ENCODE results near the gene MPLKIP. TPM values are rescaled to one million over a fixed set of nuclear protein-coding genes. Genes with fewer than 3 reads are reported as not detected.
"Not testable (repeated sequence)": the region's sequence is repeated elsewhere in the genome, so short reads cannot be mapped to it uniquely, and the experiment has no call there.

MPLKIP gene
- total and polyA plus RNA-seq, 4 donors, result 20.5 to 45.0 (median 31.7) TPM

DNA sequence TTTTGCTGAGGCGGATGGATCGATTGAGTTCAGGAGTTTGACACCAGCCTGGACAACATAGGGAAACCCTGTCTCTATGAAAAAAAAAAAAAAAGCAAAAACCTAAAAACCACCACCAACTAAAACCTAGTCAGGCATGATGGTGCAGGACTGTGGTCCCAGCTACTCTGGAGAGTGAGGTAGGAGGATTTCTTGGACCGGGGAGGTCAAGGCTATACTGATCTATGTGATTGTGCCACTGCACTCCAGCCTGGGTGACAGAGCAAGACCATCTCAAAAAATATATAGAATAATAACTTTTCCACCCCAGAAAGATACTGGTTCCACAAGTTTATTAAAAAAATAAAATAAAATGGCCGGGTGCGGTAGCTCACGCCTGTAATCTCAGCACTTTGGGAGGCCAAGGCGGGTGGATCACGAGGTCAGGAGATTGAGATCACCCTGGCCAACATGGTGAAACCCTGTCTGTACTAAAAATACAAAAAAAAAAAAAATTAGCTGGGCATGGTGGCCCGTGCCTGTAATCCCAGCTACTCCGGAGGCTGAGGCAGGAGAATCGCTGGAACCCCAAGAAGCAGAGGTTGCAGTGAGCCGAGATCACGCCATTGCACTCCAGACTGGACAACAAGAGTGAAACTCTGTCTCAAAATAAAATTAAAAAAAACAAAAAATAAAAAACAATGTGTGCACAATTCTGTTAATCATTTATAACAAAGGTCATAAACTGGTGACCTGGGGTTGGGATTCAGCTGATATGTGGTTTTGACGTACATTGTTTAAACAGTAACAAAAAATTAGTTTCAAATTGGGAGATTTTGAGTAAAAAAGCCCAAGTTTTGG lies 12.1 kb downstream of the MPLKIP start:
- Histone ChIP-seq H3K9ac (ENCODE audit: low read depth in 1 of 2, low read length in 2 of 2) (peak overlapping the region in 1 of 2 donors; percentile 27), H3K4me1 (ENCODE audit: control insufficient read depth in 4 of 4, insufficient read depth in 4 of 4, low read length in 3 of 4) (peaks cover 0 to 24% (median 7%) of the 10 kb centered on the region in 4 donors), H3K27ac (ENCODE audit: low read depth in 1 of 2, low read length in 2 of 2) (peak overlapping the region; percentile 76 to 77), H3K4me3 (ENCODE audit: low read depth in 1 of 3, low read length in 3 of 3) (peak overlapping the region in 2 of 3 donors; percentile 19 to 41)
- peak; percentile 40 for TF ChIP-seq SP1 (IDR thresholded peaks at IDR 0.05)
- peak; percentile 95 for TF ChIP-seq YY1 (IDR thresholded peaks at IDR 0.05)
- TF ChIP-seq NR2F2 (IDR thresholded peaks at IDR 0.05), result peak; percentile 68
- TF ChIP-seq TAF1 (conservative IDR thresholded peaks at IDR 0.05), result peak; percentile 36
- TF ChIP-seq, protein P1, sequence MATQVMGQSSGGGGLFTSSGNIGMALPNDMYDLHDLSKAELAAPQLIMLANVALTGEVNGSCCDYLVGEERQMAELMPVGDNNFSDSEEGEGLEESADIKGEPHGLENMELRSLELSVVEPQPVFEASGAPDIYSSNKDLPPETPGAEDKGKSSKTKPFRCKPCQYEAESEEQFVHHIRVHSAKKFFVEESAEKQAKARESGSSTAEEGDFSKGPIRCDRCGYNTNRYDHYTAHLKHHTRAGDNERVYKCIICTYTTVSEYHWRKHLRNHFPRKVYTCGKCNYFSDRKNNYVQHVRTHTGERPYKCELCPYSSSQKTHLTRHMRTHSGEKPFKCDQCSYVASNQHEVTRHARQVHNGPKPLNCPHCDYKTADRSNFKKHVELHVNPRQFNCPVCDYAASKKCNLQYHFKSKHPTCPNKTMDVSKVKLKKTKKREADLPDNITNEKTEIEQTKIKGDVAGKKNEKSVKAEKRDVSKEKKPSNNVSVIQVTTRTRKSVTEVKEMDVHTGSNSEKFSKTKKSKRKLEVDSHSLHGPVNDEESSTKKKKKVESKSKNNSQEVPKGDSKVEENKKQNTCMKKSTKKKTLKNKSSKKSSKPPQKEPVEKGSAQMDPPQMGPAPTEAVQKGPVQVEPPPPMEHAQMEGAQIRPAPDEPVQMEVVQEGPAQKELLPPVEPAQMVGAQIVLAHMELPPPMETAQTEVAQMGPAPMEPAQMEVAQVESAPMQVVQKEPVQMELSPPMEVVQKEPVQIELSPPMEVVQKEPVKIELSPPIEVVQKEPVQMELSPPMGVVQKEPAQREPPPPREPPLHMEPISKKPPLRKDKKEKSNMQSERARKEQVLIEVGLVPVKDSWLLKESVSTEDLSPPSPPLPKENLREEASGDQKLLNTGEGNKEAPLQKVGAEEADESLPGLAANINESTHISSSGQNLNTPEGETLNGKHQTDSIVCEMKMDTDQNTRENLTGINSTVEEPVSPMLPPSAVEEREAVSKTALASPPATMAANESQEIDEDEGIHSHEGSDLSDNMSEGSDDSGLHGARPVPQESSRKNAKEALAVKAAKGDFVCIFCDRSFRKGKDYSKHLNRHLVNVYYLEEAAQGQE (IDR thresholded peaks at IDR 0.05), result peak; percentile 63
- TF ChIP-seq RXRA (IDR thresholded peaks at IDR 0.05), result peak; percentile 64 to 72
- TF ChIP-seq HNF4A (conservative IDR thresholded peaks at IDR 0.05), result peak; percentile 23 to 41
- peak in 1 of 2 donors; percentile 12 for TF ChIP-seq JUND (IDR thresholded peaks at IDR 0.05)
- not testable (repeated sequence) for H3K9me3 ChIP-seq (ENCODE audit: control insufficient read depth in 4 of 4, low read length in 3 of 4); DNase-seq (ENCODE audit: low spot score); H3K36me3 ChIP-seq (ENCODE audit: control insufficient read depth in 4 of 4, insufficient read depth in 3 of 4, low read depth in 1 of 4, low read length in 3 of 4); H3K27me3 ChIP-seq (ENCODE audit: control insufficient read depth in 4 of 4, insufficient read depth in 4 of 4, low read length in 3 of 4)
- WGBS, result 40% methylated on average over 14 of the region's 14 CpGs

DNA sequence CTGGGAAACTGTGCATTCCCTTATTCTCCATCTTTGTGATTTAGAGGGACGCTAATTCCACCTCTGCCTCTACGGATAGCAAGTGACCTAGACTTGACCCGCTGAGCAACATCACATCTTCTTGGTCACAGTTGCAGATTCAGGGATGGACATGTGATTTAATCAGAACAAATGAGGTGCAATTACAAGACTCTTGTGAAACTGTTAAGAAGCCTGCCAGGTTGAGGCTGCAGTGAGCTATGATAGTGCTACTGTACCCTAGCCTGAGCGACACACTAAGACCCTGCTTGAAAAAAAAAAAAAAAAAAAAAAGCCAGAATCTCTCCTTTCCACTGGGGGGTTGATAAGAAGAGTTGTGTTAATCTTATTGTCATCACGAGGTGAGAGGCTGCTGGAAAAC lies 14.4 kb downstream of the MPLKIP start:
- H3K27me3 ChIP-seq (ENCODE audit: control insufficient read depth in 4 of 4, insufficient read depth in 4 of 4, low read length in 3 of 4), result no peaks in the 10 kb centered on the region
- no peaks in the 10 kb centered on the region for H3K36me3 ChIP-seq (ENCODE audit: control insufficient read depth in 4 of 4, insufficient read depth in 3 of 4, low read depth in 1 of 4, low read length in 3 of 4)
- H3K4me3 ChIP-seq (ENCODE audit: low read depth in 1 of 3, low read length in 3 of 3), result no peak overlapping the region
- WGBS, result 88% methylated on average over 5 of the region's 5 CpGs
- TF ChIP-seq, protein P1 (IDR thresholded peaks at IDR 0.05), result no peak
- TF ChIP-seq EGR1 (IDR thresholded peaks at IDR 0.05; ENCODE audit: low read depth in 2 of 2), result no peak
- no peak for TF ChIP-seq FOXA2 (IDR thresholded peaks at IDR 0.05)
- TF ChIP-seq, protein P2, sequence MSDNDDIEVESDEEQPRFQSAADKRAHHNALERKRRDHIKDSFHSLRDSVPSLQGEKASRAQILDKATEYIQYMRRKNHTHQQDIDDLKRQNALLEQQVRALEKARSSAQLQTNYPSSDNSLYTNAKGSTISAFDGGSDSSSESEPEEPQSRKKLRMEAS (IDR thresholded peaks at IDR 0.05), result no peak
- TF ChIP-seq NR2F2 (IDR thresholded peaks at IDR 0.05), result no peak
- no peak for TF ChIP-seq YY1 (IDR thresholded peaks at IDR 0.05)
- no peak overlapping the region for H3K9ac ChIP-seq (ENCODE audit: low read depth in 1 of 2, low read length in 2 of 2)
- H3K9me3 ChIP-seq (ENCODE audit: control insufficient read depth in 4 of 4, low read length in 3 of 4), result no peaks in the 10 kb centered on the region
- H3K27ac ChIP-seq (ENCODE audit: low read depth in 1 of 2, low read length in 2 of 2), result no peak overlapping the region
- no peak for DNase-seq (ENCODE audit: low spot score)
- H3K4me1 ChIP-seq (ENCODE audit: control insufficient read depth in 4 of 4, insufficient read depth in 4 of 4, low read length in 3 of 4), result peaks cover 0 to 24% (median 7%) of the 10 kb centered on the region in 4 donors

DNA sequence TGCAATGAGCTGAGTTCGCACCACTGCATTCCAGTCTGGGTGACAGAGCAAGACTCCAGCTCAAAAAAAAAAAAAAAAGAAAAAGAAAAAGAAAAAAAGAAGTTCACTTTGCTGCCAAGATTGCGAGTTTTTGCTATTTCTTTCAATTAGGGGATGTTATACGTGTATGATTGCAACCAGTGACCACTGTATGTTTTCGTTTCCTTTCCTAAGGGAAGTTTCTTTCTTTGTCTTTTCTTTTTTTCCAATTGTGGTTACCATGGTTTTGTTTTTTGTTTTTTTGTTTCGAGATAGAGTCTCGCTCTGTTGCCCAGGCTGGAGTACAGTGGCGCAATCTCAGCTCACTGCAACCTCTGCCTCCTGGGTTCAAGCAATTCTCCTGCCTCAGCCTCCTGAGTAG lies 16.2 kb downstream of the MPLKIP start:
- WGBS, result 88% methylated on average over 7 of the region's 7 CpGs
- H3K27me3 ChIP-seq (ENCODE audit: control insufficient read depth in 4 of 4, insufficient read depth in 4 of 4, low read length in 3 of 4); H3K36me3 ChIP-seq (ENCODE audit: control insufficient read depth in 4 of 4, insufficient read depth in 3 of 4, low read depth in 1 of 4, low read length in 3 of 4); H3K9me3 ChIP-seq (ENCODE audit: control insufficient read depth in 4 of 4, low read length in 3 of 4); H3K4me3 ChIP-seq (ENCODE audit: low read depth in 1 of 3, low read length in 3 of 3); H3K9ac ChIP-seq (ENCODE audit: low read depth in 1 of 2, low read length in 2 of 2); H3K27ac ChIP-seq (ENCODE audit: low read depth in 1 of 2, low read length in 2 of 2); DNase-seq (ENCODE audit: low spot score): not testable (repeated sequence)
- peaks cover 0 to 12% (median 4%) of the 10 kb centered on the region in 4 donors for H3K4me1 ChIP-seq (ENCODE audit: control insufficient read depth in 4 of 4, insufficient read depth in 4 of 4, low read length in 3 of 4)

DNA sequence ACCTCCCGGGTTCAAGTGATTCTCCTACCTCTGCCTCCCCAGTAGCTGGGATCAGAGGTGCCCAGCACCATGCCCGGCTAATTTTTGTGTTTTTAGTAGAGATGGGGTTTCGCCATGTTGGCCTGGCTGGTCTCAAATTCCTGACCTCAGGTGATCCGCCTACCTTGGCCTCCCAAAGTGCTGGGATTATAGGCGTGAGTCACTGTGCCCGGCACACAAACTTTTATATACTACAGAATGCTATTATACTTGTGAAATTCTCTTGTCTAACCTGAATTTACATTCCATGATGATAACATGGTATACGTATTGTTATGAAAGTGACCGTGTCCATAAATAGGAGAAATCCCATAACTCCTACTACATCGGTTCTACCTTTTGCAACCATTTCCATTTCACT lies 17.2 kb downstream of the MPLKIP start:
- H3K36me3 ChIP-seq (ENCODE audit: control insufficient read depth in 4 of 4, insufficient read depth in 3 of 4, low read depth in 1 of 4, low read length in 3 of 4); H3K27me3 ChIP-seq (ENCODE audit: control insufficient read depth in 4 of 4, insufficient read depth in 4 of 4, low read length in 3 of 4); H3K9ac ChIP-seq (ENCODE audit: low read depth in 1 of 2, low read length in 2 of 2); DNase-seq (ENCODE audit: low spot score); H3K4me1 ChIP-seq (ENCODE audit: control insufficient read depth in 4 of 4, insufficient read depth in 4 of 4, low read length in 3 of 4); H3K4me3 ChIP-seq (ENCODE audit: low read depth in 1 of 3, low read length in 3 of 3); H3K27ac ChIP-seq (ENCODE audit: low read depth in 1 of 2, low read length in 2 of 2); H3K9me3 ChIP-seq (ENCODE audit: control insufficient read depth in 4 of 4, low read length in 3 of 4): not testable (repeated sequence)
- WGBS, result 90% methylated on average over 9 of the region's 9 CpGs
